HG03159 (cell line): ENCODE data around the gene NLRP12.
"Not testable (repeated sequence)": the region's sequence is repeated elsewhere in the genome, so short reads cannot be mapped to it uniquely, and the experiment has no call there.

ENCODE experiments used
- ATAC-seq: cut with Tn5 transposase; IDR thresholded peaks from one replicate; pipeline ENCODE4 v1.9.1; 2021; ENCODE audit warnings: mild to moderate bottlenecking, moderate library complexity; ENCODE audit not compliant: unreplicated experiment

NLRP12 gene

GRCh38 chr19:53785196-53785889 lies 38.8 kb downstream of the NLRP12 start:
- no peak for ATAC-seq

- no peak for ATAC-seq
These were observed 41.4 kb downstream of the NLRP12 start for GRCh38 chr19:53782698-53783097.

GRCh38 chr19:53781332-53781731 lies 42.8 kb downstream of the NLRP12 start:
- ATAC-seq = not testable (repeated sequence)

GRCh38 chr19:53780506-53780905 lies 43.6 kb downstream of the NLRP12 start:
- no peak for ATAC-seq

GRCh38 chr19:53775524-53775923 lies 48.6 kb downstream of the NLRP12 start:
- ATAC-seq = no peak

GRCh38 chr19:53774491-53774890 lies 49.6 kb downstream of the NLRP12 start:
- ATAC-seq = not testable (repeated sequence)

- ATAC-seq = no peak
These were observed 50.1 kb downstream of the NLRP12 start for GRCh38 chr19:53773999-53774398.

- ATAC-seq = no peak
These were observed 51.2 kb downstream of the NLRP12 start for GRCh38 chr19:53772943-53773342.

- ATAC-seq = no peak
These were observed 53.0 kb downstream of the NLRP12 start for GRCh38 chr19:53771144-53771543.

GRCh38 chr19:53769696-53770309 lies 54.3 kb downstream of the NLRP12 start:
- not testable (repeated sequence) for ATAC-seq

GRCh38 chr19:53768401-53768800 lies 55.7 kb downstream of the NLRP12 start:
- no peak for ATAC-seq

GRCh38 chr19:53758991-53759390 lies 65.1 kb downstream of the NLRP12 start:
- ATAC-seq = not testable (repeated sequence)
